Airway epithelial cell (primary cell): ENCODE data around the gene ENDOG. TPM values are rescaled to one million over a fixed set of nuclear protein-coding genes. Genes with fewer than 3 reads are reported as not detected.

Experiments used
- total RNA-seq: library from RNA; depleted of rRNA; stranded (reverse); fragments of >200 nt; gene quantifications from 2 replicates; pipeline ENCODE4 v1.2.3, GENCODE V29; 2015

Gene ENDOG
- total RNA-seq: 48.5 and 53.8 TPM in 2 replicates

DNA sequence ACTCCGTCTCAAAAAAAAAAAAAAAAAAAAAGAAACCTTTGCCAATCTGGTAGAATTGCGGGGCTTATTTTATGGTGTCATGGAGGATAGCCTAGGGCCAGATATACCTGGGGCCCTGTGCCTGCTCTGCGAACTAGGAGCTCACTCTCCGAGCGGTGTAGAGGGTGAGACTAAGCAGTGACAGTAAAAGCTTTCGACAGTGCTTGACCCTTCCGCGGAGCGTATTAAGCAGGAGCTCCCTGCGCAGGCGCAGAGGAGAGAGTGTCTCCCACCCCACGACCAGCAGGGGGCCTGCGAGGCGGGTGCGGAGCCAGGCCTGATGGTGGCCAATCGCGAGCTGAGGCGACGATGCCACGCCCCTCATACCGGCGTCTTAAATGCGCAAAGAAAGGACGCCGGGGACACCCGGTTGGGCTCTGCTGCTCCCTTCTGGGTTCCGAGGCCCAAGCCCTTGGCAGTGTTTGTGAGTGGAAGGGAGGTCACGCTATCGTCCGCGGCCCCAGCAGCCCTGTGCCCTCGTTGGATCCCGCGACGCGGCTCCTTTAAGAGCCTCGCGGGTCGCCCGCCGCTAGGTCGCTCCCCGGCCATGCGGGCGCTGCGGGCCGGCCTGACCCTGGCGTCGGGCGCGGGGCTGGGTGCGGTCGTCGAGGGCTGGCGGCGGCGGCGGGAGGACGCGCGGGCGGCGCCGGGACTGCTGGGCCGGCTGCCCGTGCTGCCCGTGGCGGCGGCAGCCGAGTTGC, at the start of gene ENDOG:
Gene ENDOG, plus strand, starts transcription at position 402 of the 740 bp plus-strand sequence. Its CDS starts 185 bp downstream, at position 587.

DNA sequence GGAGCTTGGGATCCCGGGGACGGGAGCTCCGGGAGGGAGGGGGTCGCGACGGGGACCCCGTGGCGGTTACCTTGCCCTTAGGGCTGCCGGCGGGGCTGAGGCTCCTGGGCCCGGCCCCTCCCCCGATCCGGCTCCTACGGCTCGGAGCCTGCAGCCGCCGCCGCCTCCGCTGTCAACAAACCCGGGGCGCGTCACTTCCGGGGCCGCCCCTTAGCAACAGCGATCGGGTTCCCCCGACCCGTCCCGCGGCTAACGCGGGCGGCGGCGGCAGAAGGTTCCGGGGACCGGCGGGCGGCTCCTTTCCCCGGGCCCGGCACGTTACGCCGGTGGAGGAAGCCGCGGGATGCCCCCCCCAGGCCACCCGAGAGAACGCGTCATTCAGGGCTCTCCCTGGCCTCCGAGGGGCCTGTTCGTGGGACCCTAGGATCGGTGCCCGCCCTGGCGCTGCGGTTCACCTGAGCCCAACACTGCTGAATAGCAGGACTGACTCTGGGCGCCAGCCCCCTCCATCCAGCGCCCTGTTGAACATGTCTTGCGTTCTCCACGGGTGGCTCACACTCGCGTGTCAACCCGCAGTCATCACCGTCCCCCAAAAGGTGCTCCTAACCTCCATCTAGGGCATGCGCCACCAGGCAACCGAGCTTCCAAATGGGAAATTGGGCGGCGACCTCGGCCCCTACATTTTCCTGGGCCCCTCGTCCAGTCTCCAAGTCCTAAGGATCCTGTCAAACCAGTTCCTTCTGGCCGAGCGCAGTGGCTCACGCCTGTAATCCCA, 46.4 kb upstream of the ENDOG start, which contains the start of gene ZER1:
Gene ZER1, minus strand, starts transcription at position 183 of the 775 bp plus-strand sequence. CDS start 16,362 bp downstream, outside the sequence.

DNA sequence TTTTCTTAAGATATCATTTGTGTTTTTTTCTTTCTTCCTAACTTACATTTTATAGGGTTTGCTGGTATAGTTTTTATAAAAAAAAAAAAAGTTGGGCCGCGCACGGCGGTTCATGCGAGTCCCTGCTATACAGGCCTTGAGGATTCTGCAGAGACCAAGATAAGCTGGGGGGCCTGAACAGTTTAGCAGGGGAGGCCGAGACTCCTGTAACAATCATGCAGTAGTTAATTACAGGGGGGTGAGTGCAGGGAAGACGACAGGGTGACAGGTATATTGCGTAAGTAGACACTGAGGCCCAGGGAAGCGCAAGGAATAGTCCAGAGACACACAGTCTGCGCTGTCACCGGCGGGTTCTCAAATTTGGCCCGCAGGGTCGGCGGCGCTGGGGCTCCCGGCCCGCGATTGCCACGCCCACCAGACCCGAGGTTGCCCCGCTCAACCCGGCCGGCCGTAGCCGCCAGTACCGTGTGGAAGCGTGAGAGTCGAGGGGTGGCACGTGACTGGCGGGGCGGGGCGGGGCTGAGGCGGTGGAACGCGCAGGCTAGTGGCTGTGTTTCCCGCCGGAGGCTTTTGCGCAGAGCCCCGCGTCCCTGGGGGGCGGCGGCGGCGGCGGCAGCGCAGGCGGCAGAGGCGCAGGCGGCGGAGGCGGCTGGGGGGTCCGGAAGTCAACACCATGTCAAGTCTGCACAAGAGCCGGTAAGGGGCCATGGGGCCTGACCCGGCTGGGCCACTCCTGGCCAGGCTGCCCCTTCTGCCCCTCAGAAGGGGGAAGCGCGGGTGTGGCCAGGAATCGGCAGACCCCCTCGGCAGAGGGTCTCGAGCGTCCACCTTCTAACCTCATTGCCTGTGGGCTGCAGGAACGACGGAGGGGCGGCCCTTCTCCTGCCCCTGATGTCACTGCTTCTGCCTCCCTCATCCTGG, 31.4 kb upstream of the ENDOG start, which contains the start of gene TBC1D13:
Gene TBC1D13, plus strand, starts transcription at position 573 of the 921 bp plus-strand sequence. Its CDS starts 101 bp downstream, at position 674.

GRCh38 chr9:128829477-128830251, 11.4 kb downstream of the ENDOG start, which contains the start of gene SPOUT1:
Gene SPOUT1 (minus strand): TSS chr9:128829794. CDS start chr9:128829780, 14 bp downstream.

Other genes starting within 250 kb of the ENDOG start
- gene DYNC2I2, start 161.7 kb upstream of the ENDOG start, total RNA-seq: 103 and 105 TPM in 2 replicates
- 311 and 341 TPM in 2 replicates for gene SET, start 129.3 kb upstream of the ENDOG start, total RNA-seq
- gene PKN3, start 116.0 kb upstream of the ENDOG start, total RNA-seq: 5.8 and 6.3 TPM in 2 replicates
- gene ZDHHC12, start 94.4 kb upstream of the ENDOG start, total RNA-seq: 143 and 144 TPM in 2 replicates
- 22.3 and 30.7 TPM in 2 replicates for gene ZER1, start 46.6 kb upstream of the ENDOG start, total RNA-seq
- 16.9 and 18.1 TPM in 2 replicates for gene TBC1D13, start 31.2 kb upstream of the ENDOG start, total RNA-seq
- 31.3 and 31.5 TPM in 2 replicates for gene SPOUT1, start 11.3 kb downstream of the ENDOG start, total RNA-seq
- gene KYAT1, start 63.5 kb downstream of the ENDOG start, total RNA-seq: 14.4 and 19.9 TPM in 2 replicates
- 249 and 268 TPM in 2 replicates for gene LRRC8A, start 63.6 kb downstream of the ENDOG start, total RNA-seq
- 6.3 and 9.1 TPM in 2 replicates for gene PHYHD1, start 102.5 kb downstream of the ENDOG start, total RNA-seq
- gene DOLK, start 129.1 kb downstream of the ENDOG start, total RNA-seq: 25.6 and 28.4 TPM in 2 replicates
- 60.2 and 64.0 TPM in 2 replicates for gene NUP188, start 129.2 kb downstream of the ENDOG start, total RNA-seq
- gene SH3GLB2, start 209.8 kb downstream of the ENDOG start, total RNA-seq: 55.0 and 60.2 TPM in 2 replicates
- gene MIGA2, start 218.1 kb downstream of the ENDOG start, total RNA-seq: 12.4 and 22.6 TPM in 2 replicates